NCI-H446 treated with DMSO at 0.1 percent for 48 hours (cell line): ENCODE measurements around the gene MNAT1.
"Not testable (repeated sequence)": the region's sequence is repeated elsewhere in the genome, so short reads cannot be mapped to it uniquely, and the experiment has no call there.

Experiments
- DNase-seq: peaks from one replicate; lab custom pipeline; 2025; lab: John Stamatoyannopoulos, UW

Gene MNAT1

GRCh38 chr14:60734465-60735242 is at the start of gene MNAT1:
Gene MNAT1 (plus strand): TSS chr14:60734761. CDS start chr14:60734863, 102 bp downstream.
- peak; percentile 67 for DNase-seq

- no peak for DNase-seq
These were observed 47.7 kb upstream of the MNAT1 start for GRCh38 chr14:60686865-60687264.

GRCh38 chr14:60691383-60692113 is 43.0 kb upstream of the MNAT1 start:
- no peak for DNase-seq

- no peak for DNase-seq
These were observed 39.2 kb upstream of the MNAT1 start for GRCh38 chr14:60695327-60695726.

GRCh38 chr14:60700598-60700997 is 34.0 kb upstream of the MNAT1 start:
- DNase-seq, result no peak

GRCh38 chr14:60705100-60705499 is 29.5 kb upstream of the MNAT1 start:
- no peak for DNase-seq

GRCh38 chr14:60707858-60708257 is 26.7 kb upstream of the MNAT1 start:
- no peak for DNase-seq

- DNase-seq, result no peak
These were observed 24.1 kb upstream of the MNAT1 start for GRCh38 chr14:60710494-60710893.

GRCh38 chr14:60713513-60713912 is 21.0 kb upstream of the MNAT1 start:
- DNase-seq, result no peak

- no peak for DNase-seq
These were observed 14.2 kb upstream of the MNAT1 start for GRCh38 chr14:60720391-60720790.

- DNase-seq, result no peak
These were observed 13.6 kb upstream of the MNAT1 start for GRCh38 chr14:60720962-60721325.

GRCh38 chr14:60721326-60722106 is 13.0 kb upstream of the MNAT1 start:
- DNase-seq, result no peak

GRCh38 chr14:60722107-60722356 is 12.5 kb upstream of the MNAT1 start:
- DNase-seq, result no peak

- no peak for DNase-seq
These were observed 12.0 kb upstream of the MNAT1 start for GRCh38 chr14:60722357-60723115.

GRCh38 chr14:60723116-60723906 is 11.2 kb upstream of the MNAT1 start:
- no peak for DNase-seq

GRCh38 chr14:60723907-60724618 is 10.5 kb upstream of the MNAT1 start, which contains the start of gene SIX4:
Gene SIX4 (minus strand): TSS chr14:60724351. CDS start chr14:60724074, 277 bp downstream.
- peak; percentile 66 for DNase-seq

- DNase-seq, result not testable (repeated sequence)
These were observed 3.3 kb upstream of the MNAT1 start for GRCh38 chr14:60731291-60731690.

GRCh38 chr14:60732840-60733483 is 1.6 kb upstream of the MNAT1 start:
- no peak for DNase-seq

GRCh38 chr14:60735416-60735815 is 855 bp downstream of the MNAT1 start:
- DNase-seq, result no peak

GRCh38 chr14:60736494-60736893 is 1.9 kb downstream of the MNAT1 start:
- no peak for DNase-seq
